ENCODE results near the gene PSAPL1.

Gene PSAPL1

GRCh38 chr4:7382634-7383014 lies 52.1 kb downstream of the PSAPL1 start:
- no peak for DNase-seq (ENCODE audit: low read depth, low spot score)

- no peak for DNase-seq (ENCODE audit: low read depth, low spot score)
These were observed 52.7 kb downstream of the PSAPL1 start for GRCh38 chr4:7381890-7382633.

GRCh38 chr4:7381221-7381889 lies 53.4 kb downstream of the PSAPL1 start:
- DNase-seq (ENCODE audit: low read depth, low spot score) = no peak
